Measurements from ENCODE around the gene SLAMF6.

GRCh38 chr1:160519642-160520435 is 3.2 kb downstream of the SLAMF6 start:
- TF ChIP-seq CTCF (IDR thresholded peaks at IDR 0.05; ENCODE audit: poor library complexity) (no peak), EZH2 (IDR thresholded peaks at IDR 0.05; ENCODE audit: borderline replicate concordance) (no peak), EZH2phosphoT487 (IDR thresholded peaks at IDR 0.05; ENCODE audit: low read depth, severe bottlenecking, unreplicated experiment) (no peak)

All from hepatocyte (in vitro differentiated cells).